Raji (cell line): ENCODE measurements around the gene ZBBX.

Experiments used
- POLR2A ChIP-seq: IDR thresholded peaks from 2 replicates; pipeline ENCODE4 v1.6.1; 2011; ENCODE audit warnings: low read depth, low read length, control low read depth; ENCODE audit not compliant: insufficient read depth

Gene ZBBX

GRCh38 chr3:167241048-167241845 is 138.8 kb downstream of the ZBBX start:
- TF ChIP-seq POLR2A, result no peak

DNA sequence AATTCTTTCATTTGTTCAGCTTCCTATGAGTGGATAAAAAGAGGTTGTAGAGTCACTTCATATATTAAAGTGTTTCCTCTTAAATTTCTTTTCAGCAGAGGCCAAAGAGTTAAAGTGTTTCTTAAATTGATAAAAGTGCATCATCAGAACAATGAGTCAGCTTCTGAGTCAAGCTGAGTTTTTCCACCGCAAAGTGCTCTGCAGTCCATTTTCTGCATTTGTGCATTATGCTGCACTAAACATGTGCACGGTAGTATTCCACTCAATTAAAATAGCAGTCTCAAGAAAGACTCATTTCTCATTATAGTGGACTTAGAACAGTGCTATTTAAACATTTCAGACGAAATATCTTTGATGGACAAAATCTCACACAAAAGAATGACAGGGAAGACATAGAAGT is 152.0 kb downstream of the ZBBX start:
- no peak for TF ChIP-seq POLR2A

GRCh38 chr3:167225821-167226220 is 154.3 kb downstream of the ZBBX start:
- no peak for TF ChIP-seq POLR2A

DNA sequence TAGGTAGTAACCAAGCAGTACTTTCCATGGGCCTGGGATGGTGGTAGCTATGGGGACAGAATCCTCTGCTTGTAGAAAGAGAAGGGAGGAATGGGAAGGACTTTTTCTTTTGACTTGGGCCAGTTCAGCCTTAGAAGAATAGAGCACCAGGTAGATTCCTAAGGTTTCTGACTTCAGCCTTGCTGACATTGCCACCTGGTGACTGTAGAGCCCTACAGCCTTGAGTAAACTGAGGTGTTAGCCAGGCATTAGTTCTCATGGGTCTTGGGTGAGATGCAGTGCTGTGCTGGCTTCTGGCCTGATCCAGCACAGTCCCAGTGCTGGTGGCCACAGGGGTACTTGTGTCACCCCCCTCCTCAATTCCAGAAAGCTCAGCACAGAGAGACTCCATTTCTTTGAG is 171.1 kb downstream of the ZBBX start:
- no peak for TF ChIP-seq POLR2A

DNA sequence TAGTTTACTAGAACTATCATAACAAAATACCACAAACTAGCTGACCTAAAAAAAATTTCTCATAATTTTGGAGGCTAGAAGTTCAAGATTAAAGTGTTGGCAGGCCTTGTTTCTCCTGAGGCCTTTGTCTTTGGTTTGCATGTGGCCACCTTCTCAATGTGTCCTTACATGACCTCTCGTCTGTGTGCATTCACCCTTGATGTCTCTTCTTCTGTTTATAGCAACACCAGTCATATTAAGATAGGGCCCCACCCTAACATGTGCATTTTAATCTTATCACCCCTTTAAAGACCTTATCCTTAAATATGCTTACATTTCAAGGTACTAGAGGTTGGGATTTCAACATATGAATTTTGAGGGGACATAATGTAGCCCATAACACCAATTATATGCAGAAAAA is 177.0 kb downstream of the ZBBX start:
- TF ChIP-seq POLR2A, result no peak

- no peak for TF ChIP-seq POLR2A
Observed at GRCh38 chr3:167198949-167199600, 181.0 kb downstream of the ZBBX start.
